Left kidney (tissue), 8 donors: Measurements from ENCODE around the gene EEF1AKMT2. TPM values are rescaled to one million over a fixed set of nuclear protein-coding genes. Genes with fewer than 3 reads are reported as not detected.
A peak's percentile ranks its signal among the peaks of the same experiment; 100 is the strongest.
"Not testable (repeated sequence)": the region's sequence is repeated elsewhere in the genome, so short reads cannot be mapped to it uniquely, and the experiment has no call there.

Experiments
- DNase-seq: peaks from one replicate; pipeline ENCODE4 v3.0.0-alpha.2; 2013
- long read RNA-seq, 8 donors: transcript quantifications; one replicate each; lab custom pipeline, GENCODE V29; 2026
- polyA plus RNA-seq: library from polyadenylated mRNA; unstranded; fragments of 120-200 nt; gene quantifications from one replicate; pipeline ENCODE4 v1.2.1, GENCODE V29; 2013; ENCODE audit not compliant: insufficient read length

Gene EEF1AKMT2
- 48.0 TPM for polyA plus RNA-seq
- long read RNA-seq, donor 1, transcript EEF1AKMT2-201 (7 exons, 1,462 nt), result major isoform, 5 of 12 reads
- long read RNA-seq, donor 1, partial matches to known transcripts, result 0 of 12 reads
- long read RNA-seq, donor 1, other reads (novel, unspliced or antisense), result 0 of 12 reads
- long read RNA-seq, donor 2, transcript EEF1AKMT2-201 (7 exons, 1,462 nt), result major isoform, 5 of 7 reads
- long read RNA-seq, donor 2, partial matches to known transcripts, result 0 of 7 reads
- long read RNA-seq, donor 2, other reads (novel, unspliced or antisense), result 0 of 7 reads
- long read RNA-seq, donor 3, partial matches to known transcripts, result 0 of 9 reads
- long read RNA-seq, donor 3, other reads (novel, unspliced or antisense), result 0 of 9 reads
- long read RNA-seq, donor 4, partial matches to known transcripts, result 0 of 3 reads
- long read RNA-seq, donor 4, other reads (novel, unspliced or antisense), result 0 of 3 reads
- long read RNA-seq, donor 5, transcript EEF1AKMT2-201 (7 exons, 1,462 nt), result major isoform, 7 of 13 reads
- long read RNA-seq, donor 5, partial matches to known transcripts, result 0 of 13 reads
- long read RNA-seq, donor 5, other reads (novel, unspliced or antisense), result 0 of 13 reads
- long read RNA-seq, donor 6, transcript EEF1AKMT2-201 (7 exons, 1,462 nt), result major isoform, 7 of 24 reads
- long read RNA-seq, donor 6, partial matches to known transcripts, result 0 of 24 reads
- long read RNA-seq, donor 6, other reads (novel, unspliced or antisense), result 8 of 24 reads
- long read RNA-seq, donor 7, partial matches to known transcripts, result 7 of 15 reads
- long read RNA-seq, donor 7, other reads (novel, unspliced or antisense), result 0 of 15 reads
- long read RNA-seq, donor 8, partial matches to known transcripts, result 0 of 1 reads
- long read RNA-seq, donor 8, other reads (novel, unspliced or antisense), result 0 of 1 reads

DNA sequence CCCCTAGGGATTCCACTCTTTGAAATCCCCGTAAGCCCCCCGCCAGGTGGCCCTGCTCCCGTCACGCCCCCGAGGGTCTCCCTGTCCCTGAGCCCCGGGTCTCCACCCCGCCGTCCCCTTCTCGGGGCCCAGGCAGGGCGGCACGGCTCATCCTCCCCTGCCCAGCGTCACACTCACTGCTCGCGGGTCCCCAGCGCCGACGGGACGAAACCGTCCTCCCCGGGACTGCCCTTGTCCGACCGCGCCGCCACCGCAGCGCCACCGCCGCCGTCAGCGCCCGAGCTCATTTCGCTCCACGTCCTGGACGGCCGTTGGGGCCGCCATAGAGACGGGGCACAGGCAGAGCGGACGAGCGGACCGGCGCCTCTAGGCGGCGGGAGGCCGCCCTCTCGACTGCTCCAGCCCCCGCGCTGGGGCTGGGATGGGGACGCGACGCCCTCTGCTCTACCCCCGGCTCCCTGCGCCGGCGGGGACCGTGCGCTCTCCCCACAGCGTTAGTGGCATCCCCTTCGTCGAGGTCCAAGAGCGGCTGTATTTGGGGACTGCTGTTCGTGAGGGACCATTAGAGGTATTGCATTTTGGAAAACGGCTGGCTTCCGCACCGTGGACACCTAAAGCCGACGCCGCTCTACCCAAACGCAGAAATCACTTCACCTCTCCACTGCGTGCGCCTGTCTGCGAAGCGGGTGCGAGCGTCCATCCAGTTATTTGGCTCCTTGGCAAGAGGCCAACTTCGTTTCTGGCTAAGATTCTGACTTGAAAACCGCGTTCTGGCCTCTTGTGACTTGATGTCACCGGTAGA lies at the start of gene EEF1AKMT2:
TSS of gene EEF1AKMT2 (minus strand) at position 341 of the 802 bp plus-strand sequence. CDS start at position 287, 54 bp downstream.
- peak; percentile 91 for DNase-seq

DNA sequence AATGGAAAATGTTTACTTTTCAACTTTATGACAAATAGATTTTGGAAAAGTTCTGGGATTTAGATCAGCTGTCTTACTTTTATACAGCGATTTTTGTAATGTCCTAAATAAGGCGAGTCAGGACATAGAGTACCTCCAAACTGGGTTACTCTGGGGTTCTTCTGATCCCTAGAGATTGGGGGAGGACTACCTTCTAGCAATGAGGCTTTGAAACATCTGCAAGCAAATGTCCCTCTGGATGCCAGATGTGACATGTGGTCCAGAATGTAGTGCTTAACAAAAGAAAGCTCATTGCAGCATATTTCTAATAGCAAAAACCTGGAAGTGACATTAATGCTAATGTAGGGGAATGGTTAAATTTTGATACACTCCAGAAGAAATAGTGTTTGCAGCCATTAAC lies 46.0 kb upstream of the EEF1AKMT2 start:
- no peak for DNase-seq

DNA sequence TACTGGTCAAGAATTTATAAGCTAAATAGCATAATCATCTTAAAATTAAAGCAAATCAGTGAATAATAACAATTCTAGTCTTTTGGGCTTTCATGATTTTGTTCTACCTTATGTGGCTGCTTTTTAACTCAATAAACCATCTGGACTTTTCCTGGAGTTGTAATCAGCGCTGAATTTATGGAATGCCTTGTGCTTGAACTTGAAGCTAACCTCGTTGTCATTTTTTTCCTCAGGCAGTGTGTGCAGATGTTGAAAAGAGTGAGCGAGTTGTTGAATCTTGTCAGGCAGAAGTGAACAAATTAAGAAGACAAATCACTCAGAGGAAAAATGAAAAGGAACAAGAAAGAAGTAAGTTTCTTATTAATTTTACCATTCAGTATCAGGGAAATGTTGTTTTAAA lies 39.4 kb upstream of the EEF1AKMT2 start:
- DNase-seq, result no peak

DNA sequence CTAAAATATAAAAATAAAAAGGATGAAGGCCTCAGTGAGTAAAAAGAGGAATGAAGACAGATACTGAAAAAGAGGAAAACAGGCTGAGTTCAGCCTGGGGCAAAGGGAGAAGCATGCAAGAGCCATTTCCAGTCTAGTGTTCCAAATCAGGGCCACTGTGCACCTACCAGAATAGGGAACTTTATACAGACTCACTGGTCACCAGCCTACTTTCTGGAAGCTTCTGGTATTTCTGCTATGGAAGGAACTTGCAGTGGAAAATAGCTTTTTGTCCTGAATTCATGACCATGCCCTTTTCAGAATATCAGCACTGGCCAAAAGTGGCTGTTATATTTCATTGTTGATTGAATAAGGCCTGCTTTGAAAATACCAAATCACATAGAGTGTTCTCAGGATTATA lies 38.8 kb upstream of the EEF1AKMT2 start:
- no peak for DNase-seq

DNA sequence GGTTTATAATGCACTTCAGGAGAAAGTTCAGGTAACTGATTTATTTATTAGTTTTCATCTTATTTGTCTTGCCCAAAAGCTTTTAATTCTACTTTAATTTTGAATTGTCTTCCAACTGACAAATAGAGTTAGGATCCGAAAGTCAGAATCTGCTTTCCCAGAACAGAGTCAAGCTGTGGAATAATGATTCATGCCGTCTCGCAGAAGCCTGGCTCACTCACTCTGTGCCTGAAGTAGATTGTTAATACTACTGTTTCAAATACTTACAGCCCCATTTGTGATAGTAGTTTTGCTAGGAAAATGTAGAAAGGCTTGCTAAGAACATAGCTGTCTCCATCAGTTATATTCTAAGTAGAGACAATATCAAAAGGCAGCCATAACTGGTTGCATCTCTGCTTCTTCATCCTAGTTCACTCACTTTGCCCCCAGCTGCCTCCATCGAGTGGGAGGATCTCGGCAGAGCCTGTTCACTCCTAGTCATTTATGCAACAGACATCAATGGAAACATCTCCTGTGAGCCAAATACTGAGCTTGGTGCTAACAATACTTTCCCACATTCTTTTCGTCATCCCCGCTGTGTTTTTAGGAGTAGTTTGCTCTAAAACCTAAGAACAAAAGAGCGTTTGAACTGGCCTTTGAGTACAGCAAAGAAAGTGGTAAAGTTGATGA lies 37.9 kb upstream of the EEF1AKMT2 start:
- DNase-seq, result no peak

DNA sequence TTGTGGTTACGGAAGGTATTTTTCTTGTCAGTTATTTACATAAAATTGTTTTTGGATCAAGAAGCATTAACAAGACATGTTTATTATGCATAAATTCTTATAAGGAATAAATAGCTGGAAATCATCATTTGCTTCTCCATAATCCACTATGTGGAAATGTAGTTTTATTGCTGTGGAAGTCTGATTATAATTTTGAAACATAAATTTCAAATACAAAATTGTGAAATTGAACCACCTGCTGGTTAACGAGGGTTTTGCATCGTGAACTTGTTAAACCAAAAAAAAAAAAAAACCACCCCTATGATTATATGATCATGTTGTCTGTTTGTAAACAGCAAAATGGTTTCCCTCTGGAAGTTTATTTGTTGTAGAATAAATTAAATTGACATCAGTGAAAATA lies 35.8 kb upstream of the EEF1AKMT2 start:
- DNase-seq, result peak; percentile 8

DNA sequence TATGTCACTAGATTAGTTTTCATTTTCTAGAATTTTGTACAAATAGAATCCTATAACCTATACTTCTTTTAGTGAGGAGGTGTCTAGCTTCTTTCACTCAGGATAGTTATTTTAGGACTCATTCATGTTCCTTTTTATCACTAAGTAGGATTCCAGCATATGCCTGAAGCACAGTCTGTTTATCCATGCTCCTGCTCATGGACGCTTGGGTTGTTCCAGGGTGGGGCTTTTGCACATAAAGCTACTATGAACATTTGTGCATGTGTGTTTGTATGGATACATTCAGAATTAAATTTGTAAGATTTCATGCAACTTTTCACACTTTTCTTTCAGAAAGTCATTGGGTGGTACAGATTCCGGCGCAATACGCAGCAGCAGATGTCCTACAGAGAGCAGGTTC lies 34.6 kb upstream of the EEF1AKMT2 start:
- DNase-seq, result no peak

DNA sequence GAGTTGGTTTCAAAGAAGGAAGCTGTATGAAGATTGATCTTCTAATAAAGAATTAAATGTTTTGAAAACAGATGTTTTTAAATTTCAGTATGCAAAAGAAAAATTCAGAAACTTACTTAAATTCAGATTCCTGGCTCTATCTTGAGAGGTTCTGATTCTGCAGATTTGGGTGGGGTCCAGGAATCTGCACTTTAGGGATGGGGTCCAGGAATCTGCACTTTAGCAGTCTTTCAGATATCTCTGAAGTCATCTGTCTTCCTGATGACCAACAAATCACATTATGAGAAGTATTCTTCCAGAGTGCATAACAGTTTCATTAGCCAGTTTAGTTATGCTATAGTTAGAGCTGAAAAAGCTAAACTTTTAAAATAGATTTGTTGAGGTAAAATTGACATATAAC lies 34.0 kb upstream of the EEF1AKMT2 start:
- no peak for DNase-seq

DNA sequence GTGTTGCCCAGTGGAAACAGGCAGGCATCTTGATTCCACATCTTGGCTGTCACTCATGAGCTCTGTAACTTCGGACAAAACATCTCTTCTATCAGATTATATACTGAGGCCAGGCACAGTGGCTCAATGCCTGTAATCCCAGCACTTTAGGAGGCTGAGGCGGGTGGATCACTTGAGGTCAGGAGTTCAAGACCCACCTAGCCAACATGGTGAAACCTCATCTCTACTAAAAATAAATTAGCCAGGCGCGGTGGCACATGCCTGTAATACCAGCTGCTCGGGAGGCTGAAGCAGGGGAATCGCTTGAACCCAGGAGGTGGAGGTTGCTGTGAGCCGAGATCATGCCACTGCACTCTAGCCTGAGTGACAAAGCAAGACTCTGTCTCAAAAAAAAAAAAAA lies 33.2 kb upstream of the EEF1AKMT2 start:
- DNase-seq, result not testable (repeated sequence)

DNA sequence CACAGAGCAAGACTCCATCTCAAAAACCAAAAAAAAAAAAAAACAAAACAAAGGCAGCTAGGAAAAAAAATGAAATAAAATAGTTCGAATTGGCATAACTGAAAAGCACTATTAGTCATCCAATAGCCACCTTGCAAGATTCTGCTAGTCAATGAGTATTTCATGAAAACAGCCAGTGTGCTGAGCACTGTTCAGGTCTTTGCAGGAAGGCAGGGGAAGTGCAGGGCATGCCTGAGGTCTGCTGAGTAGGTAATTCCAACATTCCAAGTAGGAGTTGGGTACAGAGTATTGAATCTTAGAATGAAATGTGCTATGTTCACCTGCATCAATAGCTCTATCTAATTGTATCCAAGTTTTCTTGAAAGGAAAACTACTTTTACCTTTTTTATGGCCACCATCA lies 32.8 kb upstream of the EEF1AKMT2 start:
- no peak for DNase-seq

DNA sequence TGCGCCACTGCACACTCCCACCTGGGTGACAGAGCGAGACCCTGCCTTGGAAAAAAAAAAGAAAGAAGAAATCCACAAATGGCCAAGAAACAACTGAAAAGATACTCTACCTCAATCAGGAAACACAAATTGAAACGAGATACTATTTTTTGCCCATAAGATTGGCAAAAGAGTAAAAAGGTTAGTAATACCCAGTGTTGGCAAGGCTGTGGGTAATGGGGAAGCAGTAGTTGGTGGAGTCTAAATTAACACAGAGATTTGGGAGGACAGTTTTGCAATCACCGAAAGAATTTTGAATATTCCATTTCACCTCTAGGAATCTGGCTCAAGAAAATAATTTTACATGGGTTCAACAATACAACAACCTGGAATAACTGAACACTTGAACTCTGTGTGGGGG lies 29.8 kb upstream of the EEF1AKMT2 start:
- no peak for DNase-seq

DNA sequence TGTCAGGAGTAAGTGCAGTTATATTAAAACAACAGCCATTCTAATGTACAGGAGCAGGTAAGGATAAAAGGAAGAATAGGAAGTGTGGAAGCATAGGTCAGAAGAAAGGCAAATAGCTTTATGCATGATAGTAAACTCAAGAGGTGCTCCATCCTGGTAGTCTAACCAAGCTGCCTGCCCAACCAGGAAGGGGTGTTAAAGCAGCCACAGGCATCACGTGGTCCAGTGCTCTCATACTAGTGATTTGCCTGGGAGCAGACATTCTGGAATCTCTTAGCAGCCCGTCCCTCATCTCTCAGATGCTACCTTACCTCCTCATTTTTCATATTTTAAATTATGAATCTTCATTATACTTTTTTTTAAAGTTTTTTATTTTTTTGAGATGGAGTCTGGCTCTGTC lies 28.4 kb upstream of the EEF1AKMT2 start:
- DNase-seq, result no peak

DNA sequence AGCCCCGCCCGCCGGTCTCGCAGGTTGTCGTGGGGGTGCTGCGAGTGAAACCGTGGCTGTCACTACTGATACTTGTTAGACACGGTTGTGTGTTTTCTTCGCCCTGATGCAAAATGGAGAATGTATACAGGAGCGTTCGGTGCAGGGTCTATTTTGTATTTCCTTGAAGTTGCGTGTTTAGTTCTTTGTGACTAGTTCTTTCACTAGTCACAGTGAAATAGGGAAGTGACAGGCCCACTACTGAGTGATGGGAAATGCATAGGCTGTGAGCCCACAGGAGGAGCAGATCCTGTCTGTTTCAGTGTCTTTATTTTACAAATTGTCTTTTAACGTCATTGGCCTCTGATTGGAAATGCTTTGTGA lies 10.6 kb upstream of the EEF1AKMT2 start:
- DNase-seq, result no peak

DNA sequence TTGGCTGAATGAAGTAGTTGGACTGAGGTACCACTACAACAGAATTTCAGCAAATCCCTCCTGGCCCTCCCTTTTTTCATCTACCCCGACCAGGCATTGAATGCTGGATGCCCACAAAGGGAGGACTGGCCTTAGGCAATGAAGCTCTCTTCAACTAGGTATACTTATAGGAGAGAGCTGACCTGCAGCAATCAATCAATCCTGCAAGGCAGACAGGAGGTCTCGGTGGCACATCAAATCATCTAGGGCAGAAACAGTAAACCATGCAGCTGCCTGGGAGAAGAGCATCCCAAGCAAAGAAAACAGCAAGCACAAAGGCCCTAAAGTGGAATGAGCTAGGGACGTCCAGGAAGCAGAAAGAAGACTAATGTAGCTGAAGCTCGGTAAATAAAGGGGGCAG lies 7.5 kb upstream of the EEF1AKMT2 start:
- peak; percentile 20 for DNase-seq

DNA sequence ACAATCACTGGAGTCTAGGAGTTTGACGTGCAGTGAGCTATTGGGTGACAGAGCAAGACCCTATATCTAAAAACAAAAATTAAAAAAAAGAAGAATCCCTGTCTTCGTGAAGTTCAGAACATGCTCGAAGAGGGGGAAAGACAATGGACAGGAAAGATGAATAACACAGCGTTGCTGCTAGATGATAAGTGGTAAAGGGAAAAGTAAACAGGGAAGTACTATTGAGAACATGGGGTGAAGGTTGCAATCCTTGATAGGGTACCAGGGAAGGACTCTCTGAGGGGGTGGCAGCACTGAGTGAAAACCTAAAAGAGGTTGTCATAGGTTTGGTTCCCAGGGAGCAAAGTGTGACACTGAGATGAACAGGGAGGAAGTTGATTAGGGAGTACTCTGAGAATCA lies 7.1 kb upstream of the EEF1AKMT2 start:
- no peak for DNase-seq

DNA sequence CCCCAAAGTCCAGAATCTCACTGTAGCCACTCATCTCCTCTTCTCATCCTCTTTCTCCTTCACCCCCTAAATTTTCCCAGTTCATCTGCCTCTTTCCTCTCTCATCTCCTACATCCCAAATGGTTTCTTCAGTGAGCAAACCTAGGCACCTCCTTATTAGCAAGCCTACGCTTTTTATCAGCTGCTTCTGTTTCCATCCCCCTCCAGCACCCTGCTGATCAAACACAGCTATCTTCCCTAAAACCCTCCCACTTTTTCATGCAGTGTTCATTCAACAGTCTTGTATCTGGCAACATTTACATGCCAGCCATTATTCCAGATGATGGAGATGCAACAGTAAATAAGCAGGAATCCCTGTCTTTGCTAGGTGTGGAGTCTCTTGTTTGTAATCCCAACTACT lies 6.7 kb upstream of the EEF1AKMT2 start:
- no peak for DNase-seq

DNA sequence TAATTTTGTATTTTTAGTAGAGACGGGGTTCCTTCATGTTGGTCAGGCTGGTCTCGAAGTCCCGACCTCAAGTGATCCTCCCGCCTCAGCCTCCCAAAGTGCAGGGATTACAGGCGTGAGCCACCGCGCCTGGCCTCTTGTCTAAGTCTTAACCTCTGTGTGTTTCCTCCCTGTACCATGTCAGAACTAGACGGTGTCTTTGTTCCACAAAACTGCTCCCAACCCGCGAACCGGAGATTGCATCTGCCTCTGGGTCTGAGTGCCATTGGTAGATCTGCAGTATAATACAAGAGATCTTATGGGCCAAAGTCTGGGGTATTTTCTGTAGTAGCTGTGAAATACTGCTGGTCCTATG lies 1.3 kb upstream of the EEF1AKMT2 start:
- no peak for DNase-seq

DNA sequence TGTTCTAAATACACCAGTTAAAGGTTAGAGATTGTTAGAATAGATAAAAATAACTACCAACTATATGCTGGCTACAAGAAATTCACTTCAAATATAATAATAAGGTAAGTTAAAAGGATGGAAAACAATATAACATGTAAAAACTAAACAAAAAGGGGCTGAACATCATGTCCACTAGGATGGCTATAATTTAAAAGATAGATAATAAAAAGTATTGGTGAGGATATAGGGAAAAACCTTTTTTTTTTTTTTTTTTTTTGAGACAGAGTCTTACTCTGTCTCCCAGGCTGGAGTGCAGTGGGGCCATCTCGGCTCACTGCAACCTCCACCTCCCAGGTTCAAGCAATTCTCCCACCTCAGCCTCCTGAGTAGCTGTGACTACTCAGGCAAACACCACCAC lies 8.8 kb downstream of the EEF1AKMT2 start:
- DNase-seq, result not testable (repeated sequence)

DNA sequence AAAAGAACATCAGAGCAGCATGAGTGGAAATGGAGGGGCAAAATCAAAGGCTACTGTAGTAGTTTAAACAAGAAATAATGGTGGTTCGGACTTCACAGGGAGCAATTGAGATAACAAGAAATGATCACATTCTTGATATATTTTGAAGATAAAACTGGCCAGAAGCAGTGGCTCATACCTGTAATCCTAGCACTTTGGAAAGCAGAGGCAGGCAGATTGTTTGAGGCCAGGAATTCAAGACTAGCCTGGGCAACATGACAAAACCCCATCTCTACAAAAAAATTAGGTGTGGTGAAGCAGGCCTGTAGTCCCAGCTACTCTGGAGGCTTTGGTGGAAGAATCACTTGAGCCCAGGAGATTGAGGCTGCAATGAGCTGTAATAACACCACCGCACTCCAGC lies 22.9 kb downstream of the EEF1AKMT2 start:
- DNase-seq, result no peak

DNA sequence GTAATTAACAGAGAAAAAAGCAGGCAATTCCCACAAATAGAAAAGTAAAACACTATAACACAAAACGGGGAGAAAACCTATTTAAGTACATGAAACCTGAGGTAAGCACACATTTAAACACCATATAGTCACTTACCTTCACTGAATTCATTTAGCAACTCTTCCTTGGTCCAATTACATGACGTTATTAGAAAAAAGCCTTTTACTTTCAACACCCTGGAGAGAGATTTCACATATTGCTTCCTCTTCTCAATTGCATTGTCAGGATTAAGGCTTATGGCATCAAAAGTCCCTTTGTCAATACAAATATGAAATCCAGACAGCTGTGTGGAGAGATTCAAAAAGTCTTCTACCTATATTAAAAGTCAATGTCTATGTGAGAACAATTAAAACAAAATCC lies 26.4 kb downstream of the EEF1AKMT2 start:
- no peak for DNase-seq

DNA sequence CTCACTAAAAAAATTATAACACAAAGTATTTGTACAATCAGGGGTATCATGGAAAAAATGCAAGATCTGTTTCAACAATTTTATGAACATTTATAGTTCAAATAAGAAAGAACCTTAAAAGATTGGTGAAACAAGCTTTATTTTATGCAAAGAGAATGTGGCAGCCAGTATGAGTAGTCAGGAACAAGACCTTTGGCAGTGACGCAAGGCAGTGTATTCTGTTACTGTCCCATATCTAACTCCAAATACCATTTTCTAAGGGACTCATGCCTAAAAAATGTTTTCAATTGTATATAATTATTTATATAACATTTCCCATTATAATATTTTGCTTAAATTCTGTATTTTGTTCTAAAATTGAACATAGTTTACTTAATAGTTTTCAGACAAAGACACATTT lies 28.4 kb downstream of the EEF1AKMT2 start:
- no peak for DNase-seq

DNA sequence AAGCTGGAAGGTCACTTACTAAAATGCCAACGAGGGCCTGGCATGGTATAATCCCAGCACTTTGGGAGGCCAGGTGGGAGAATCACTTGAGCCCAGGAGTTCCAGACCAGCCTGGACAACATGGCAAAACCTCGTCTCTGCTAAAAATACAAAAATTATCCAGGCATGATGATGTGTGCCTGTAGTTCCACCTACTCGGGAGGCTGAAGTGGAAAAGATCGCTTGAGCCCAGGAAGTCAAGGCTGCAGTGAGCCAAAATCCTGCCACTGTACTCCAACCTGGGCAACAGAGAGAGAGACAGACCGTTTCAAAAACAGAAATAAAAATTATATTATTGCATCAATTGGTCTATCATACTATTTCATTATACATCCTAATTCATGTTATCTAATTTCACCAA lies 29.4 kb downstream of the EEF1AKMT2 start:
- no peak for DNase-seq
